A549 (cell line): Measurements from ENCODE around the gene GPR55. TPM values are rescaled to one million over a fixed set of nuclear protein-coding genes. Genes with fewer than 3 reads are reported as not detected.

Experiments used
- ATAC-seq, 2 experiments: fragments of 200-7000 bp in 1 of 2; fragments of >200 bp in 1 of 2; cut with Nextera tagmentation in 1 of 2; cut with Tn5 transposase in 1 of 2; 3 replicates each; pipeline versions ENCODE4 v1.8.0 to v1.9.1; 2018 to 2020; ENCODE audit warnings: mild to moderate bottlenecking in 1 of 2, moderate library complexity in 1 of 2
- CTCF ChIA-PET: fragments of 300-600 bp; sonication (Branson Sonifier 250); formaldehyde crosslinking; extraction: SDS; loops from one replicate; lab custom pipeline; 2021; ENCODE audit warnings: antibody characterized with exemption, inconsistent platforms; lab: Yijun Ruan, JAX
- POLR2A ChIA-PET: fragments of 350-600 bp; formaldehyde crosslinking; extraction: SDS; loops from one replicate; lab custom pipeline; 2021; ENCODE audit warnings: antibody characterized with exemption, inconsistent platforms; lab: Yijun Ruan, JAX
- DNase-seq, 2 experiments: peaks; one replicate each; pipeline versions ENCODE4 v3.0.0 to v3.0.0-alpha.2; 2011 to 2016; ENCODE audit warnings: low read depth in 1 of 2, low spot score in 1 of 2
- FAIRE-seq: peaks from 2 replicates; lab custom pipeline; 2011; peaks lifted over from hg19 to GRCh38; lab: Jason Lieb, UNC
- H3K27ac ChIP-seq, 2 experiments: fragments of >200 bp; sonication (Bioruptor Twin); formaldehyde crosslinking; 3 replicates each; pipeline ENCODE4 v1.5.1; 2016 to 2017
- H3K4me1 ChIP-seq: fragments of >200 bp; sonication (Bioruptor Twin); formaldehyde crosslinking; 3 replicates; pipeline ENCODE4 v1.6.1; 2016
- H3K4me2 ChIP-seq: fragments of >200 bp; sonication (Bioruptor Twin); formaldehyde crosslinking; 3 replicates; pipeline ENCODE4 v1.6.1; 2016
- H3K4me3 ChIP-seq: fragments of >200 bp; sonication (Bioruptor Twin); formaldehyde crosslinking; 3 replicates; pipeline ENCODE4 v1.5.1; 2016
- H3K9me3 ChIP-seq: fragments of >200 bp; sonication (Bioruptor Twin); formaldehyde crosslinking; 3 replicates; pipeline ENCODE4 v1.6.1; 2016
- CBX2 ChIP-seq: fragments of 200-600 bp; sonication (generic); IDR thresholded peaks from 2 replicates; pipeline ENCODE4 v1.6.1; 2016; ENCODE audit warnings: low read depth, mild to moderate bottlenecking, borderline replicate concordance
- CHD2 ChIP-seq: fragments of 150-350 bp; IDR thresholded peaks from 2 replicates; pipeline ENCODE4 v1.6.1; 2014; ENCODE audit warnings: low read length; ENCODE audit not compliant: partially characterized antibody
- CHD4 ChIP-seq: fragments of 200-600 bp; sonication (generic); IDR thresholded peaks from 2 replicates; pipeline ENCODE4 v1.6.1; 2016; ENCODE audit warnings: antibody characterized with exemption, mild to moderate bottlenecking, borderline replicate concordance
- EHF ChIP-seq: fragments of 250-450 bp; sonication (Bioruptor Pico); IDR thresholded peaks from 2 replicates; pipeline ENCODE4 v1.5.0; 2020; ENCODE audit warnings: mild to moderate bottlenecking
- EHMT2 ChIP-seq: fragments of 200-600 bp; sonication (generic); IDR thresholded peaks from 2 replicates; pipeline ENCODE4 v1.6.1; 2016; ENCODE audit warnings: antibody characterized with exemption, low read depth, mild to moderate bottlenecking, moderate library complexity
- ESRRA ChIP-seq: fragments of 150-350 bp; IDR thresholded peaks from 2 replicates; pipeline ENCODE4 v1.6.1; 2014; ENCODE audit warnings: mild to moderate bottlenecking, low read length, borderline replicate concordance
- FOSL2 ChIP-seq, 2 experiments: fragments of 450-650 bp in 1 of 2; fragments of >200 bp in 1 of 2; sonication (Bioruptor Twin) in 1 of 2; formaldehyde crosslinking; IDR thresholded peaks; 2 replicates each; pipeline versions ENCODE4 v1.5.0 to v1.6.1; 2016 to 2020; ENCODE audit warnings: mild to moderate bottlenecking in 1 of 2, moderate library complexity in 1 of 2
- FOXS1 ChIP-seq: fragments of 250-450 bp; sonication (Bioruptor Pico); IDR thresholded peaks from 2 replicates; pipeline ENCODE4 v1.5.0; 2020; ENCODE audit warnings: mild to moderate bottlenecking, moderate library complexity
- HDAC2 ChIP-seq: fragments of 200-600 bp; sonication (generic); IDR thresholded peaks from 2 replicates; pipeline ENCODE4 v1.6.1; 2016
- HEYL ChIP-seq: fragments of 250-450 bp; sonication (Bioruptor Pico); IDR thresholded peaks from 2 replicates; pipeline ENCODE4 v1.8.0; 2021; ENCODE audit warnings: mild to moderate bottlenecking, moderate library complexity
- HOXB5 ChIP-seq: fragments of 250-450 bp; sonication (Bioruptor Pico); IDR thresholded peaks from 2 replicates; pipeline ENCODE4 v1.5.0; 2020; ENCODE audit warnings: mild to moderate bottlenecking, moderate library complexity
- JUN ChIP-seq, 2 experiments: fragments of >200 bp; sonication (Bioruptor Twin); formaldehyde crosslinking; IDR thresholded peaks; 2 replicates in 1 of 2; 3 replicates in 1 of 2; pipeline ENCODE4 v1.6.1; 2016 to 2017
- MAZ ChIP-seq: fragments of 150-350 bp; IDR thresholded peaks from 2 replicates; pipeline ENCODE4 v1.6.1; 2014; ENCODE audit warnings: antibody characterized with exemption, low read depth, low read length, borderline replicate concordance
- NPAS2 ChIP-seq: fragments of 250-450 bp; sonication (Bioruptor Pico); IDR thresholded peaks from 2 replicates; pipeline ENCODE4 v1.8.0; 2022; ENCODE audit warnings: mild to moderate bottlenecking, moderate library complexity, borderline replicate concordance
- POLR2A ChIP-seq: IDR thresholded peaks from 2 replicates; pipeline ENCODE4 v1.6.1; 2012; ENCODE audit warnings: mild to moderate bottlenecking, low read length
- RARB ChIP-seq: fragments of 250-450 bp; sonication (Bioruptor Pico); IDR thresholded peaks from 2 replicates; pipeline ENCODE4 v1.8.0; 2021; ENCODE audit warnings: mild to moderate bottlenecking, moderate library complexity
- RCOR1 ChIP-seq: fragments of 150-350 bp; IDR thresholded peaks from 2 replicates; pipeline ENCODE4 v1.6.1; 2014; ENCODE audit warnings: antibody characterized with exemption, low read length, low read depth
- RFX5 ChIP-seq: fragments of 450-650 bp; IDR thresholded peaks from 2 replicates; pipeline ENCODE4 v1.7.1; 2014; ENCODE audit warnings: antibody characterized with exemption, mild to moderate bottlenecking, moderate library complexity
- RNF2 ChIP-seq: fragments of 200-600 bp; sonication (generic); IDR thresholded peaks from 2 replicates; pipeline ENCODE4 v1.6.1; 2016; ENCODE audit warnings: low read depth, mild to moderate bottlenecking, antibody characterized with exemption, moderate library complexity, borderline replicate concordance
- SMC3 ChIP-seq: fragments of >200 bp; sonication (Bioruptor Twin); formaldehyde crosslinking; IDR thresholded peaks from 3 replicates; pipeline ENCODE4 v1.6.1; 2018; ENCODE audit warnings: inconsistent platforms
- ZC3H11A ChIP-seq: fragments of 450-650 bp; IDR thresholded peaks from 2 replicates; pipeline ENCODE4 v1.6.1; 2014; ENCODE audit warnings: antibody characterized with exemption, mild to moderate bottlenecking
- ZFP36 ChIP-seq: fragments of 450-650 bp; IDR thresholded peaks from 2 replicates; pipeline ENCODE4 v1.6.1; 2014; ENCODE audit warnings: borderline replicate concordance; ENCODE audit not compliant: partially characterized antibody
- ZSCAN20 ChIP-seq: fragments of 250-450 bp; sonication (Bioruptor Pico); IDR thresholded peaks from 2 replicates; pipeline ENCODE4 v1.8.0; 2022; ENCODE audit warnings: mild to moderate bottlenecking, moderate library complexity
- WGBS: methylation state at CpG from one replicate; pipeline ENCODE4 v1.1.6; 2017; ENCODE audit errors: missing lambda C conversion rate; 5-methylcytosine and 5-hydroxymethylcytosine counted together
- polyA plus RNA-seq, 4 experiments: library from polyadenylated mRNA; depleted of rRNA in 3 of 4; stranded (reverse); fragments of >200 nt; fragmentation: RNase III in 1 of 4; extraction: RNeasy Plus Mini Kit Qiagen cat#74134 plus additional on column Dnase treatment in 1 of 4; gene quantifications; 2 replicates in 3 of 4; 3 replicates in 1 of 4; pipeline ENCODE4 v1.2.3, GENCODE V29; 2011 to 2017
- TF ChIP-seq, protein P1 (sequence below): fragments of 250-450 bp; sonication (Bioruptor Pico); IDR thresholded peaks from 2 replicates; pipeline ENCODE4 v1.5.0; 2020; ENCODE audit warnings: low read depth, mild to moderate bottlenecking, moderate library complexity
- TF ChIP-seq, protein P2 (sequence below): fragments of 250-450 bp; sonication (Bioruptor Pico); IDR thresholded peaks from 2 replicates; pipeline ENCODE4 v1.5.0; 2021; ENCODE audit warnings: mild to moderate bottlenecking, moderate library complexity, borderline replicate concordance
- TF ChIP-seq, protein P3 (sequence below): IDR thresholded peaks from 2 replicates; pipeline ENCODE4 v1.6.1; 2012; ENCODE audit warnings: low read depth, borderline replicate concordance
- TF ChIP-seq, protein P4 (sequence below): IDR thresholded peaks from 2 replicates; pipeline ENCODE4 v1.6.1; 2012

The GPR55 gene
- polyA plus RNA-seq, 2 of the 4 experiments (the other 2 are of a cell fraction): not detected

DNA sequence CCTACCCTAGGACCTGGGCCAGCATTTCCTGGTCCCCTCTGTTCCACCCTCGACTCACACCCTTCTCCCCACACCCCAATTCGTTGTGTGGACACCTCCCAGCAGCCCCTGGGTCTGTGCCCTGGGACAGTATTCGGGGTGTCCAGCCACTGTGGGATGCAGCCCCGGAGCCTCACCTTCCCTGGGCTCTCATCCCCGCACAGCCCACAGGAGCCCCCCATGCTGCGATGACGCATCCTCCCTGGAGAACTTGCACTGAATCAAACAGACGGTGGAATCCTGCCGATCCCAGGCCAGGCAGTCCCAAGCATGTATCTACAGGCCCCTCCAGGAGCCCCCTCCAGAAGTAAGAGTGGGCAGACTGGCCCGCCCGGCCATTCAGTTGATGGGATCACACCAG, 50.6 kb downstream of the GPR55 start:
- Histone ChIP-seq H3K4me3 (no peak overlapping the region), H3K4me1 (no peaks in the 10 kb centered on the region), H3K4me2 (no peak overlapping the region), H3K27ac (no peak overlapping the region), H3K9me3 (no peaks in the 10 kb centered on the region)
- POLR2A ChIA-PET: no interaction called here
- TF ChIP-seq SMC3 (no peak), RCOR1 (no peak), JUN (IDR thresholded peaks at IDR 0.05) (no peak), CHD2 (no peak), RARB (no peak)
- TF ChIP-seq, protein P1, sequence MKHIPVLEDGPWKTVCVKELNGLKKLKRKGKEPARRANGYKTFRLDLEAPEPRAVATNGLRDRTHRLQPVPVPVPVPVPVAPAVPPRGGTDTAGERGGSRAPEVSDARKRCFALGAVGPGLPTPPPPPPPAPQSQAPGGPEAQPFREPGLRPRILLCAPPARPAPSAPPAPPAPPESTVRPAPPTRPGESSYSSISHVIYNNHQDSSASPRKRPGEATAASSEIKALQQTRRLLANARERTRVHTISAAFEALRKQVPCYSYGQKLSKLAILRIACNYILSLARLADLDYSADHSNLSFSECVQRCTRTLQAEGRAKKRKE (CRISPR knock-in tag): no peak
- FAIRE-seq: no peak
- WGBS: 81% methylated on average over 6 of the region's 11 CpGs
- CTCF ChIA-PET: no interaction called here
- ATAC-seq: no peak
- DNase-seq: no peak

DNA sequence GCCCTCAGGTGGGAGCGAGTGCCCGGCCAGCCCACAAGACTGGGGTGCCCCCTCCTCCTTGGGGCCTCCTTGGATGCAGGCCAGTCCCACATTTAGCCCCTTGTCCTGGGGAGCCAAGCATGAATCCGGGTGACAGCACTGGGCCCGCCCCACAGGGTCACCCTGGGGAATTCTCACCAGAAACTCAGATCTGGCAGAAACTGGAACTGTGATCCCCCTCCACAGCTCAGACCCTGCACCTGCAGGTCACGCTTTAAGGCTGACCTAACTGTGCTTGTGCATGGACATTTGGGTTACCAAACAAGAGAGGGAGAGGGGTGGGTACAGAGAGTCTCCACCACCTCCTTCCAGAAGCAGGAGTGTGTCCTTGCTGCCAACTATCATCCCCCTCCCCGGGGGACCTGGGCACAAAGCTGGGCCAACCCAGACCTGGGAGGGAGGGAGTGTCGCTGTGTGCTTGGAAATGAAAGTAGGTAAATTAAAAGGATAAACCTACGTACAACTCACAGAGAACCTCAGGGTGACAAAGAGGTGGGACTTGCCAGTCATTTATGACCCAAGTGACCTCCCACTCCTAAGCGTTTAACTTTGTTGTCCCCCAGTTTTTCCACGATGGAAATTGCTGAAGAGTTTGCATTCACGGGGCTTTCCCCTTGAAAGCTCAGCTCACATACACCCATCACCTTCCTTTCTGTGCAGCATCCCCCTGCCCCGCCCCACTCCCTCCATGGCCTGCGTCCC, 51.2 kb downstream of the GPR55 start:
- 81% methylated on average over 12 of the region's 13 CpGs for WGBS
- ATAC-seq (no peak), FAIRE-seq (no peak), DNase-seq (no peak)
- H3K4me1 ChIP-seq: no peaks in the 10 kb centered on the region
- TF ChIP-seq RFX5 (no peak), EHMT2 (no peak), CHD4 (no peak), CHD2 (no peak), SMC3 (no peak), MAZ (no peak), FOSL2 (IDR thresholded peaks at IDR 0.05) (no peak), FOSL2 (CRISPR knock-in tag; IDR thresholded peaks at IDR 0.05) (no peak), RCOR1 (no peak), ZFP36 (no peak), HOXB5 (CRISPR knock-in tag) (no peak), ESRRA (no peak), JUN (IDR thresholded peaks at IDR 0.05) (no peak), EHF (CRISPR knock-in tag) (no peak), FOXS1 (CRISPR knock-in tag) (no peak), HEYL (CRISPR knock-in tag) (no peak), ZSCAN20 (no peak)
- TF ChIP-seq, protein P2, sequence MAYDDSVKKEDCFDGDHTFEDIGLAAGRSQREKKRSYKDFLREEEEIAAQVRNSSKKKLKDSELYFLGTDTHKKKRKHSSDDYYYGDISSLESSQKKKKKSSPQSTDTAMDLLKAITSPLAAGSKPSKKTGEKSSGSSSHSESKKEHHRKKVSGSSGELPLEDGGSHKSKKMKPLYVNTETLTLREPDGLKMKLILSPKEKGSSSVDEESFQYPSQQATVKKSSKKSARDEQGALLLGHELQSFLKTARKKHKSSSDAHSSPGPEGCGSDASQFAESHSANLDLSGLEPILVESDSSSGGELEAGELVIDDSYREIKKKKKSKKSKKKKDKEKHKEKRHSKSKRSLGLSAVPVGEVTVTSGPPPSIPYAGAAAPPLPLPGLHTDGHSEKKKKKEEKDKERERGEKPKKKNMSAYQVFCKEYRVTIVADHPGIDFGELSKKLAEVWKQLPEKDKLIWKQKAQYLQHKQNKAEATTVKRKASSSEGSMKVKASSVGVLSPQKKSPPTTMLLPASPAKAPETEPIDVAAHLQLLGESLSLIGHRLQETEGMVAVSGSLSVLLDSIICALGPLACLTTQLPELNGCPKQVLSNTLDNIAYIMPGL (CRISPR knock-in tag): no peak
- CTCF ChIA-PET: no interaction called here
- H3K4me3 ChIP-seq: no peak overlapping the region
- H3K4me2 ChIP-seq: no peak overlapping the region
- POLR2A ChIA-PET: no interaction called here
- H3K9me3 ChIP-seq: no peaks in the 10 kb centered on the region
- H3K27ac ChIP-seq: no peak overlapping the region

DNA sequence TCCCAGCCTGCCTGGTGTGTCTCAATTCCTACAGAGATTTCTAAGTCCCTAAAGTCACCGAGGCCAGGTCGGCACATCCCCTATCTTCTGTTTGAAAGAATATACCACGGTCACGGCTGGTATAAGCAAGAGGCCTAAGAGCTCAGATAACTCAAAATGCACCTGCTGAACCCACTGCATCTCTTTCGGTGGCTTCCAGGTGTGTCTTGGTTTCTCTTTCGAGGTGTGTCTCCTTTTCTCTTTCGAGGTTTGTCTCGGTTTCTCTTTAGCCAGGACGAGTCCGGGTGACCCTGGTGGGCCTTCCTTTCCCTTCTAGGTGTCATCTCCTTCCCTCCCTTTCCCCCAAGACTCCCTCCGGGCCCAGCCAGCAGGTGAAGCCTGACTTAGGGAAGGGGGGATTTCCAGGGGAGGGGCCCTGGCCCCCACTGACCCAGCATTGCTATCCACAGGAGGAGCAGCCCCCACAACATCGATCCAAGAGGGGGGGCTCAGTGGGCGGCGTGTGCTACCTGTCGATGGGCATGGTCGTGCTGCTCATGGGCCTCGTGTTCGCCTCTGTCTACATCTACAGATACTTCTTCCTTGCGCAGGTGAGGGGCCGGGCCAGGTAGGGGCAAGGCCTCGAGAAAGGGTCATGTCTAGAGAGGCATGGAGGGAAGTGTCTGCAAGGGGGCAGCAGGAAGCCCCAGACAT, 51.9 kb downstream of the GPR55 start:
- Histone ChIP-seq H3K27ac (no peak overlapping the region), H3K4me1 (no peaks in the 10 kb centered on the region), H3K4me3 (no peak overlapping the region), H3K9me3 (no peaks in the 10 kb centered on the region), H3K4me2 (no peak overlapping the region)
- 86% methylated on average over 20 of the region's 21 CpGs for WGBS
- ATAC-seq (no peak), DNase-seq (no peak), FAIRE-seq (no peak)
- ChIA-PET POLR2A (no interaction called here), CTCF (interaction anchor here (1.4 to 1.6 kb wide), 3 partner anchors 11 to 114 kb away, joined by 5 to 7 read pairs (median 6); no protein-coding TSS in a partner anchor)
- TF ChIP-seq, protein P3, sequence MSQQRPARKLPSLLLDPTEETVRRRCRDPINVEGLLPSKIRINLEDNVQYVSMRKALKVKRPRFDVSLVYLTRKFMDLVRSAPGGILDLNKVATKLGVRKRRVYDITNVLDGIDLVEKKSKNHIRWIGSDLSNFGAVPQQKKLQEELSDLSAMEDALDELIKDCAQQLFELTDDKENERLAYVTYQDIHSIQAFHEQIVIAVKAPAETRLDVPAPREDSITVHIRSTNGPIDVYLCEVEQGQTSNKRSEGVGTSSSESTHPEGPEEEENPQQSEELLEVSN: no peak
- TF ChIP-seq JUN (IDR thresholded peaks at IDR 0.05) (no peak), HDAC2 (no peak), POLR2A (no peak), ZC3H11A (no peak), HOXB5 (CRISPR knock-in tag) (no peak), CBX2 (no peak), RNF2 (no peak), NPAS2 (CRISPR knock-in tag) (no peak)
- TF ChIP-seq, protein P4, sequence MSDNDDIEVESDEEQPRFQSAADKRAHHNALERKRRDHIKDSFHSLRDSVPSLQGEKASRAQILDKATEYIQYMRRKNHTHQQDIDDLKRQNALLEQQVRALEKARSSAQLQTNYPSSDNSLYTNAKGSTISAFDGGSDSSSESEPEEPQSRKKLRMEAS: no peak
